GM23338 (cell line): ENCODE data around the gene C10orf71. TPM values are rescaled to one million over a fixed set of nuclear protein-coding genes. Genes with fewer than 3 reads are reported as not detected.

Experiments used
- ATAC-seq: fragments of 200-7000 bp; cut with Tn5 transposase; 3 replicates; pipeline ENCODE4 v1.9.1; 2020
- DNase-seq: peaks from one replicate; pipeline ENCODE4 v3.0.0-alpha.2; 2015; ENCODE audit warnings: low spot score
- H2AFZ ChIP-seq: fragments of 200-600 bp; sonication (generic); 2 replicates; pipeline ENCODE4 v1.8.0; 2016; ENCODE audit warnings: antibody characterized with exemption, mild to moderate bottlenecking, moderate library complexity
- H3F3A ChIP-seq: fragments of 200-600 bp; sonication (generic); replicated peaks from 2 replicates; pipeline ENCODE4 v1.8.0; 2017; ENCODE audit warnings: antibody characterized with exemption, mixed run types, low read depth
- H3K27ac ChIP-seq: fragments of 200-600 bp; sonication (generic); 2 replicates; pipeline ENCODE4 v1.6.1; 2016; ENCODE audit warnings: low read depth
- H3K27me3 ChIP-seq: fragments of 200-600 bp; sonication (generic); 2 replicates; pipeline ENCODE4 v1.8.0; 2016; ENCODE audit warnings: mild to moderate bottlenecking, mixed run types, moderate library complexity; ENCODE audit not compliant: insufficient read depth
- H3K36me3 ChIP-seq: fragments of 200-600 bp; sonication (generic); 2 replicates; pipeline ENCODE4 v1.8.0; 2016; ENCODE audit warnings: mild to moderate bottlenecking; ENCODE audit not compliant: insufficient read depth
- H3K4me1 ChIP-seq: fragments of 200-600 bp; sonication (generic); 2 replicates; pipeline ENCODE4 v1.8.0; 2016; ENCODE audit warnings: mild to moderate bottlenecking, moderate library complexity; ENCODE audit not compliant: insufficient read depth
- H3K4me2 ChIP-seq: fragments of 200-600 bp; sonication (generic); 2 replicates; pipeline ENCODE4 v1.7.1; 2017; ENCODE audit warnings: mixed run types
- H3K4me3 ChIP-seq: fragments of 200-600 bp; sonication (generic); 2 replicates; pipeline ENCODE4 v1.6.1; 2016; ENCODE audit warnings: mixed run types
- H3K79me2 ChIP-seq: fragments of 200-600 bp; sonication (generic); replicated peaks from 2 replicates; pipeline ENCODE4 v1.8.0; 2017; ENCODE audit warnings: mild to moderate bottlenecking; ENCODE audit not compliant: insufficient read depth
- H3K9me2 ChIP-seq: fragments of 200-600 bp; sonication (generic); 2 replicates; pipeline ENCODE4 v1.8.0; 2017; ENCODE audit not compliant: insufficient read depth
- H4K20me1 ChIP-seq: fragments of 200-600 bp; sonication (generic); replicated peaks from 2 replicates; pipeline ENCODE4 v1.8.0; 2017; ENCODE audit warnings: mild to moderate bottlenecking; ENCODE audit not compliant: insufficient read depth
- H3K27ac Mint-ChIP-seq: 2 replicates; pipeline ENCODE4 v1.8.0; 2020; ENCODE audit warnings: inconsistent platforms, mild to moderate bottlenecking, moderate library complexity, mixed read lengths
- H3K27me3 Mint-ChIP-seq: 3 replicates; pipeline ENCODE4 v1.8.0; 2022; ENCODE audit warnings: low read depth, mild to moderate bottlenecking, moderate library complexity, mixed read lengths, inconsistent platforms; ENCODE audit not compliant: insufficient read depth, poor library complexity
- H3K36me3 Mint-ChIP-seq: 3 replicates; pipeline ENCODE4 v1.8.0; 2021; ENCODE audit warnings: low read depth, mild to moderate bottlenecking, inconsistent platforms, moderate library complexity, mixed read lengths
- H3K4me1 Mint-ChIP-seq: 3 replicates; pipeline ENCODE4 v1.8.0; 2020; ENCODE audit warnings: mild to moderate bottlenecking, inconsistent platforms, mixed read lengths
- H3K4me3 Mint-ChIP-seq: 3 replicates; pipeline ENCODE4 v1.8.0; 2021; ENCODE audit warnings: moderate library complexity, mild to moderate bottlenecking, inconsistent platforms, mixed read lengths
- H3K9me3 Mint-ChIP-seq: 3 replicates; pipeline ENCODE4 v1.8.0; 2020; ENCODE audit warnings: moderate library complexity, mild to moderate bottlenecking, inconsistent platforms, mixed read lengths
- CREB1 ChIP-seq: fragments of 250-450 bp; sonication (Bioruptor Pico); IDR thresholded peaks from 2 replicates; pipeline ENCODE4 v1.5.0; 2020; ENCODE audit warnings: low read depth, mild to moderate bottlenecking, moderate library complexity
- CTCF ChIP-seq, 2 experiments: fragments of 200-600 bp in 1 of 2; sonication (generic) in 1 of 2; conservative IDR thresholded peaks; 2 replicates each; pipeline versions ENCODE4 v1.5.1 to v1.6.1; 2016 to 2017; ENCODE audit warnings: antibody characterized with exemption in 2 of 2, low read depth in 2 of 2, mild to moderate bottlenecking in 2 of 2, moderate library complexity in 1 of 2
- EZH2 ChIP-seq: fragments of 200-600 bp; sonication (generic); IDR thresholded peaks from one replicate; pipeline ENCODE4 v1.8.0; 2017; ENCODE audit warnings: antibody characterized with exemption, mild to moderate bottlenecking, low read depth; ENCODE audit not compliant: unreplicated experiment
- EZH2phosphoT487 ChIP-seq: fragments of 200-600 bp; sonication (generic); IDR thresholded peaks from one replicate; pipeline ENCODE4 v1.8.1; 2018; ENCODE audit warnings: antibody characterized with exemption; ENCODE audit not compliant: unreplicated experiment
- NANOG ChIP-seq: IDR thresholded peaks from 2 replicates; pipeline ENCODE4 v1.6.1; 2016; ENCODE audit warnings: antibody characterized with exemption, borderline replicate concordance
- POLR2AphosphoS5 ChIP-seq: IDR thresholded peaks from 2 replicates; pipeline ENCODE4 v1.6.1; 2016; ENCODE audit warnings: antibody characterized with exemption, low read depth
- STAT1 ChIP-seq: IDR thresholded peaks from one replicate; pipeline ENCODE4 v1.6.1; 2016; ENCODE audit warnings: antibody characterized with exemption; ENCODE audit not compliant: unreplicated experiment
- ZNF114 ChIP-seq: fragments of 250-450 bp; sonication (Bioruptor Pico); IDR thresholded peaks from 2 replicates; pipeline ENCODE4 v1.5.0; 2020; ENCODE audit warnings: mild to moderate bottlenecking, moderate library complexity
- ZNF462 ChIP-seq: fragments of 250-450 bp; sonication (Bioruptor Pico); IDR thresholded peaks from 2 replicates; pipeline ENCODE4 v1.5.0; 2020; ENCODE audit warnings: mild to moderate bottlenecking, moderate library complexity
- polyA plus RNA-seq: library from polyadenylated mRNA; unstranded; fragments of >200 nt; fragmentation: Nextera tagmentation; extraction: Ambion mirVana; gene quantifications from 2 replicates; pipeline ENCODE4 v1.2.1, GENCODE V29; 2016
- total RNA-seq: library from RNA; depleted of rRNA; stranded (reverse); fragments of >200 nt; shearing (Covaris generic); gene quantifications from 2 replicates; pipeline ENCODE4 v1.2.3, GENCODE V29; 2014
- TF ChIP-seq, protein P1 (sequence below): IDR thresholded peaks from one replicate; pipeline ENCODE4 v1.6.1; 2018; ENCODE audit warnings: antibody characterized with exemption; ENCODE audit not compliant: unreplicated experiment

C10orf71 gene
- total and polyA plus RNA-seq, 2 experiments from 2014 or later: not detected

DNA sequence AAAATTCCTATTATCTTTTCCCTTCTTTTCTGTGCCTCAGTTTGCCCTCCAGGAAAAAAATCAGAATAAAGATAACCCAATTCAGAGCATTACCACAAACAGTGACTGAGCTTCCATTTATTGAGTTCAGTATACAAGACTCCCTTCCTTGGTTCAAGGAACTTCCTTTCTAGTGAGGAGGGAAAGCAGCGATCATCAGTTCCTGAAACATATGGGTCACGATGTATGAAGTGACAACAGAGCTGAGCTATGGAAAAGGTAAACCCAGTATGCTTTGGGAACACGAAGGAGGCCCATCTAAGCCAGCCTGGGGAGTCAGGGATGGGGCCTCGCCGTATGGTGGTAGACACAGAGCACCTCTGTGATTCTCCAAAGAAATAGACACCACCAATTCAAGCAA is 15.8 kb downstream of the C10orf71 start (continued):
- TF ChIP-seq ZNF462 (CRISPR knock-in tag) (no peak), EZH2 (no peak), CREB1 (CRISPR knock-in tag) (no peak), POLR2AphosphoS5 (no peak), CTCF (conservative IDR thresholded peaks at IDR 0.05; ENCODE audit: low read depth in 2 of 2) (no peak), ZNF114 (CRISPR knock-in tag) (no peak)

DNA sequence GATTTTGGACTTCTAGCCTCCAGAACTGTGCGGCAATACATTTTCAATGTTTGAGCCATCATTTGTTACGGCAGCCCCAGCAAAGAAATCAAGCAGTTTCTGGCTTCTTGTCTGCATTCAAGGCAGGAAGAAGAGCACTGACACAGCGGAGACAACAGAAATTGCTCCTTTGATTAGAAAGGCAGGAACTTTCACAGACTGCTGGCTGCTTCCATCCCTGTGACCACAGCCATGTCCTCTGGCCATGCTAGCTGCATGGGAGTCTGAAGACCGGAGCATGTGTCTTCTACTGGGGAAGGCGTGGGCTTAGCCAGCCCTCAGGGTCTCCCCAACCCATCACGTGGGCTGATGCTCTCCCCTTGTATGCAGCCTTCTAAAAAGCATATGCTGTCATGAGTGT is 19.1 kb downstream of the C10orf71 start:
- no peaks in the 10 kb centered on the region for H3K27me3 Mint-ChIP-seq
- Histone ChIP-seq H3K79me2 (no peaks in the 10 kb centered on the region), H3K27ac (no peak overlapping the region), H3K4me3 (no peak overlapping the region), H2AFZ (no peak overlapping the region), H3K27me3 (no peaks in the 10 kb centered on the region), H3K4me2 (no peak overlapping the region), H3K4me1 (no peaks in the 10 kb centered on the region), H4K20me1 (no peaks in the 10 kb centered on the region), H3K9me2 (peaks cover 8% of the 10 kb centered on the region; the same call in 1 of the 2 replicates), H3F3A (no peaks in the 10 kb centered on the region), H3K36me3 (no peaks in the 10 kb centered on the region)
- DNase-seq (no peak), ATAC-seq (no peak)
- H3K4me3 Mint-ChIP-seq: no peak overlapping the region
- H3K27ac Mint-ChIP-seq: no peak overlapping the region
- no peaks in the 10 kb centered on the region for H3K4me1 Mint-ChIP-seq
- H3K36me3 Mint-ChIP-seq: no peaks in the 10 kb centered on the region
- no peaks in the 10 kb centered on the region; the same call in 2 of the 3 replicates for H3K9me3 Mint-ChIP-seq
- TF ChIP-seq POLR2AphosphoS5 (no peak), ZNF114 (CRISPR knock-in tag) (no peak), EZH2 (no peak), EZH2phosphoT487 (no peak), STAT1 (no peak), CTCF (conservative IDR thresholded peaks at IDR 0.05; ENCODE audit: low read depth in 2 of 2) (no peak), NANOG (no peak)
- TF ChIP-seq, protein P1, sequence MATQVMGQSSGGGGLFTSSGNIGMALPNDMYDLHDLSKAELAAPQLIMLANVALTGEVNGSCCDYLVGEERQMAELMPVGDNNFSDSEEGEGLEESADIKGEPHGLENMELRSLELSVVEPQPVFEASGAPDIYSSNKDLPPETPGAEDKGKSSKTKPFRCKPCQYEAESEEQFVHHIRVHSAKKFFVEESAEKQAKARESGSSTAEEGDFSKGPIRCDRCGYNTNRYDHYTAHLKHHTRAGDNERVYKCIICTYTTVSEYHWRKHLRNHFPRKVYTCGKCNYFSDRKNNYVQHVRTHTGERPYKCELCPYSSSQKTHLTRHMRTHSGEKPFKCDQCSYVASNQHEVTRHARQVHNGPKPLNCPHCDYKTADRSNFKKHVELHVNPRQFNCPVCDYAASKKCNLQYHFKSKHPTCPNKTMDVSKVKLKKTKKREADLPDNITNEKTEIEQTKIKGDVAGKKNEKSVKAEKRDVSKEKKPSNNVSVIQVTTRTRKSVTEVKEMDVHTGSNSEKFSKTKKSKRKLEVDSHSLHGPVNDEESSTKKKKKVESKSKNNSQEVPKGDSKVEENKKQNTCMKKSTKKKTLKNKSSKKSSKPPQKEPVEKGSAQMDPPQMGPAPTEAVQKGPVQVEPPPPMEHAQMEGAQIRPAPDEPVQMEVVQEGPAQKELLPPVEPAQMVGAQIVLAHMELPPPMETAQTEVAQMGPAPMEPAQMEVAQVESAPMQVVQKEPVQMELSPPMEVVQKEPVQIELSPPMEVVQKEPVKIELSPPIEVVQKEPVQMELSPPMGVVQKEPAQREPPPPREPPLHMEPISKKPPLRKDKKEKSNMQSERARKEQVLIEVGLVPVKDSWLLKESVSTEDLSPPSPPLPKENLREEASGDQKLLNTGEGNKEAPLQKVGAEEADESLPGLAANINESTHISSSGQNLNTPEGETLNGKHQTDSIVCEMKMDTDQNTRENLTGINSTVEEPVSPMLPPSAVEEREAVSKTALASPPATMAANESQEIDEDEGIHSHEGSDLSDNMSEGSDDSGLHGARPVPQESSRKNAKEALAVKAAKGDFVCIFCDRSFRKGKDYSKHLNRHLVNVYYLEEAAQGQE: no peak
